Endothelial cell of umbilical vein (primary cell): ENCODE results near the gene OPCML. TPM values are rescaled to one million over a fixed set of nuclear protein-coding genes. Genes with fewer than 3 reads are reported as not detected.
"Not testable (repeated sequence)": the region's sequence is repeated elsewhere in the genome, so short reads cannot be mapped to it uniquely, and the experiment has no call there.

Experiments
- BruUV-seq: library from RNA; stranded (reverse); fragments of 400-500 nt; replicated peaks from 2 replicates; lab custom pipeline; 2021; lab: Mats Ljungman, UMichigan
- CTCF ChIA-PET: fragments of 300-600, 350-600 bp; sonication (Branson Sonifier 250); formaldehyde crosslinking; loops from one replicate; lab custom pipeline; 2021; ENCODE audit warnings: antibody characterized with exemption, inconsistent platforms; lab: Charles Lee
- POLR2A ChIA-PET: fragments of 300-600, 350-600 bp; sonication (Branson Sonifier 250); formaldehyde crosslinking; loops from one replicate; lab custom pipeline; 2021; ENCODE audit warnings: antibody characterized with exemption, inconsistent platforms; lab: Charles Lee
- DNase-seq: peaks from one replicate; pipeline ENCODE4 v3.0.0-alpha.2; 2011; ENCODE audit warnings: low read depth, low spot score
- FAIRE-seq: peaks from 2 replicates; lab custom pipeline; 2011; peaks lifted over from hg19 to GRCh38; lab: Jason Lieb, UNC
- H2AFZ ChIP-seq: 2 replicates; pipeline ENCODE4 v1.6.0; 2012; ENCODE audit warnings: low read depth, low read length, control low read depth, inconsistent platforms
- H3K27ac ChIP-seq: 2 replicates; pipeline ENCODE4 v1.5.1; 2011; ENCODE audit warnings: low read depth, mild to moderate bottlenecking, control low read depth, low read length, moderate library complexity; ENCODE audit not compliant: insufficient read depth
- H3K27me3 ChIP-seq, 2 experiments: 2 replicates each; pipeline versions ENCODE4 v1.6.0 to v1.6.1; 2011; ENCODE audit warnings: low read length in 2 of 2, mixed read lengths in 1 of 2; ENCODE audit not compliant: control insufficient read depth in 2 of 2, insufficient read depth in 2 of 2
- H3K36me3 ChIP-seq, 2 experiments: 2 replicates in 1 of 2; 3 replicates in 1 of 2; pipeline ENCODE4 v1.5.1; 2011; ENCODE audit warnings: low read length in 2 of 2, mild to moderate bottlenecking in 1 of 2, moderate library complexity in 1 of 2; ENCODE audit not compliant: control insufficient read depth in 2 of 2, insufficient read depth in 2 of 2; ENCODE audit errors: extremely low read depth in 1 of 2
- H3K4me1 ChIP-seq: 3 replicates; pipeline ENCODE4 v1.5.1; 2011; ENCODE audit warnings: mild to moderate bottlenecking, low read length; ENCODE audit not compliant: control insufficient read depth, insufficient read depth; ENCODE audit errors: extremely low read depth
- H3K4me2 ChIP-seq: 2 replicates; pipeline ENCODE4 v1.6.1; 2011; ENCODE audit warnings: low read length, control low read depth, mixed read lengths; ENCODE audit not compliant: insufficient read depth
- H3K4me3 ChIP-seq, 3 experiments: fragments of 200-600 bp in 1 of 3; sonication (generic), shearing (Covaris generic) in 1 of 3; replicated peaks in 1 of 3; 2 replicates each; pipeline ENCODE4 v1.5.1; 2011 to 2016; ENCODE audit warnings: control low read depth in 3 of 3, low read length in 3 of 3, mild to moderate bottlenecking in 2 of 3, inconsistent platforms in 1 of 3, low read depth in 1 of 3, moderate library complexity in 1 of 3; ENCODE audit not compliant: insufficient read depth in 1 of 3
- H3K79me2 ChIP-seq: 2 replicates; pipeline ENCODE4 v1.6.0; 2012; ENCODE audit warnings: low read length, inconsistent platforms; ENCODE audit not compliant: control insufficient read depth, insufficient read depth
- H3K9ac ChIP-seq: replicated peaks from 2 replicates; pipeline ENCODE3; 2011; ENCODE audit warnings: low read length, control low read depth; ENCODE audit not compliant: insufficient read depth; ENCODE audit errors: extremely low read depth
- H3K9me1 ChIP-seq: replicated peaks from 3 replicates; pipeline ENCODE4 v1.6.0; 2011; ENCODE audit warnings: mild to moderate bottlenecking, low read length; ENCODE audit not compliant: control insufficient read depth, insufficient read depth; ENCODE audit errors: extremely low read depth
- H3K9me3 ChIP-seq: replicated peaks from 2 replicates; pipeline ENCODE4 v1.5.1; 2012; ENCODE audit warnings: low read length, inconsistent platforms; ENCODE audit not compliant: control insufficient read depth, insufficient read depth
- H4K20me1 ChIP-seq: replicated peaks from 2 replicates; pipeline ENCODE3; 2011; ENCODE audit warnings: mild to moderate bottlenecking, low read length; ENCODE audit not compliant: control insufficient read depth, insufficient read depth; ENCODE audit errors: extremely low read depth
- FOS ChIP-seq: IDR thresholded peaks from 2 replicates; pipeline ENCODE4 v1.6.1; 2011; ENCODE audit warnings: mild to moderate bottlenecking, low read length, moderate library complexity, borderline replicate concordance; ENCODE audit not compliant: insufficient read depth
- GATA2 ChIP-seq: IDR thresholded peaks from 2 replicates; pipeline ENCODE4 v1.7.0; 2011; ENCODE audit warnings: low read depth, mild to moderate bottlenecking, moderate library complexity, mixed read lengths, low read length; ENCODE audit not compliant: insufficient read length, insufficient read depth
- MAX ChIP-seq: IDR thresholded peaks from 2 replicates; pipeline ENCODE4 v1.6.1; 2011; ENCODE audit not compliant: insufficient read depth, insufficient read length
- POLR2AphosphoS5 ChIP-seq: IDR thresholded peaks from 2 replicates; pipeline ENCODE4 v1.6.1; 2012; ENCODE audit warnings: low read depth, mild to moderate bottlenecking, control low read depth, low read length, moderate library complexity; ENCODE audit not compliant: insufficient read depth
- dilution Hi-C: fragments of 300-500 bp; cut with MboI; formaldehyde crosslinking; loops from one replicate; pipeline ENCODE4 v1.15.0; 2019; ENCODE audit warnings: low sequenced_read_pairs; ENCODE audit not compliant: extremely low pct_ligation_motif_present
- intact Hi-C: fragments of 100-400 bp; cut with micrococcal nuclease; formaldehyde crosslinking; loops from one replicate; pipeline ENCODE4 v1.10.0; 2022
- polyA plus RNA-seq, 4 experiments: library from polyadenylated mRNA; depleted of rRNA in 3 of 4; stranded (reverse) in 3 of 4; unstranded in 1 of 4; fragments of >200 nt; gene quantifications; 2 replicates each; pipeline versions ENCODE4 v1.2.1 to v1.2.3, GENCODE V29; 2011 to 2012; ENCODE audit warnings: missing spikeins in 1 of 4
- total RNA-seq: library from RNA; stranded (reverse); gene quantifications from 2 replicates; pipeline ENCODE4 v1.2.3, GENCODE V29; 2021

Gene OPCML
- total and polyA plus RNA-seq, 2 donors (not counting 3 experiments of a cell fraction or from before 2014, with no cell fraction given) = not detected

- Histone ChIP-seq H3K9me3 (no peaks in the 10 kb centered on the region), H3K4me2 (no peak overlapping the region), H3K4me3 (no peak overlapping the region), H3K27me3 (no peaks in the 10 kb centered on the region), H3K27ac (no peak overlapping the region), H3K9me1 (no peaks in the 10 kb centered on the region), H4K20me1 (no peaks in the 10 kb centered on the region), H2AFZ (no peak overlapping the region), H3K4me1 (no peaks in the 10 kb centered on the region), H3K9ac (no peak overlapping the region), H3K79me2 (no peaks in the 10 kb centered on the region), H3K36me3 (no peaks in the 10 kb centered on the region)
- ChIA-PET CTCF (no interaction called here), POLR2A (no interaction called here)
- dilution Hi-C loops = no loop called here
- TF ChIP-seq POLR2AphosphoS5 = no peak
- TF ChIP-seq MAX = no peak
- no peak for TF ChIP-seq GATA2
- no peak for TF ChIP-seq FOS
- DNase-seq (no peak), FAIRE-seq (no peak)
- no TSS peak for BruUV-seq
- intact Hi-C loops = no loop called here
Measured at GRCh38 chr11:132373405-132374143, 1158.7 kb downstream of the OPCML start.

- H3K4me3 ChIP-seq, H3K36me3 ChIP-seq, H3K4me2 ChIP-seq, intact Hi-C loops, H3K27ac ChIP-seq, POLR2A ChIA-PET, H3K79me2 ChIP-seq, BruUV-seq, H2AFZ ChIP-seq, CTCF ChIA-PET, H3K9me1 ChIP-seq, H4K20me1 ChIP-seq, H3K4me1 ChIP-seq, DNase-seq, H3K9me3 ChIP-seq, dilution Hi-C loops, FAIRE-seq, H3K9ac ChIP-seq, H3K27me3 ChIP-seq: not testable (repeated sequence)
Measured at GRCh38 chr11:132370114-132370513, 1162.2 kb downstream of the OPCML start.
